Neutrophil (primary cell): ENCODE data around the gene C13orf46.

Experiments used
- H3K27ac ChIP-seq: fragments of 200-600 bp; sonication (generic); 2 replicates; pipeline ENCODE4 v1.5.1; 2016; ENCODE audit warnings: mild to moderate bottlenecking, moderate library complexity
- H3K27me3 ChIP-seq: fragments of 200-600 bp; sonication (generic); 2 replicates; pipeline ENCODE4 v1.6.0; 2016; ENCODE audit warnings: mild to moderate bottlenecking
- H3K36me3 ChIP-seq: fragments of 200-600 bp; sonication (generic); 2 replicates; pipeline ENCODE4 v1.5.1; 2017
- H3K4me1 ChIP-seq, 2 experiments: fragments of 200-600 bp in 1 of 2; sonication (generic) in 1 of 2; 1 replicate in 1 of 2; 2 replicates in 1 of 2; pipeline versions ENCODE4 v1.5.1 to v1.6.1; 2013 to 2016; ENCODE audit warnings: low read depth in 1 of 2, low read length in 1 of 2, mild to moderate bottlenecking in 1 of 2, moderate library complexity in 1 of 2; ENCODE audit not compliant: control insufficient read depth in 1 of 2, insufficient read depth in 1 of 2
- H3K4me3 ChIP-seq, 2 experiments: fragments of 200-600 bp in 1 of 2; sonication (generic) in 1 of 2; 1 replicate in 1 of 2; 2 replicates in 1 of 2; pipeline ENCODE4 v1.5.1; 2013 to 2016; ENCODE audit warnings: low read depth in 1 of 2, low read length in 1 of 2, mild to moderate bottlenecking in 1 of 2, moderate library complexity in 1 of 2
- H3K9me3 ChIP-seq: fragments of 200-600 bp; sonication (generic); 2 replicates; pipeline ENCODE4 v1.5.1; 2016
- TF ChIP-seq, protein P1 (sequence below): fragments of 200-600 bp; sonication (generic); IDR thresholded peaks from 2 replicates; pipeline ENCODE4 v1.5.1; 2016; ENCODE audit warnings: antibody characterized with exemption

The C13orf46 gene

DNA sequence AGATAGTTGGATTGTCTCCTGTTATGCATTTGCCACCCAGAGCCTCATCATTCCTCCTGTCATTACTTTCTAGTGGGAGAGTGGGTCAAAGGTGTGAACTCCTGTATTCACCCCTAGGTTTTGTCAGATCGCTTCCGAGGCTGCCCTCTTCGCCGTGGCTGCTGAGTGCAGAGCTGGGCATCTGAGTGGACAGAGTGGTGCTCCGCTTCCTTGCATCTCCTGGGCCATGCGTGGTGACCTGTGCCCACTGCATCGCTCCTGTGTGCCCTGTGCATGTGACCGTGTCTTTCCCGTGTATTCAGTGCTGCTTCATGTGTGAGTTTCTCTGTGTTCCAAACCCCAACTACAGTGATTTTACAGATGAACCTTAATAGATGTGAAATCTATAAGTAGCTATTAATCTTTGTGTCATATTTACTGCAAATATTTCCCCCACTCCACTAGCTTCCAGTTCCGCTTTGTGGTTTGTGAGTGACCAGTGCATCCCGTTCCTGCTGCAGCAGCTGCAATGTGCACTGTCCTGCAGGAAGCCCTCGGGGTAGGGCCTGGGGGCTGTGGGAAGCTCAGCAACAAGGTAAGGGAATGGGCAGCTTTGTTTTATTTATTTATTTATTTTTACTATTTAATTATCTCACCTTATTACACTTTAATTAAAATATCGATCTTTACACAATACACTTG is 53.1 kb downstream of the C13orf46 start:
- no peak overlapping the region for H3K4me3 ChIP-seq
- no peak overlapping the region for H3K27ac ChIP-seq
- TF ChIP-seq, protein P1, sequence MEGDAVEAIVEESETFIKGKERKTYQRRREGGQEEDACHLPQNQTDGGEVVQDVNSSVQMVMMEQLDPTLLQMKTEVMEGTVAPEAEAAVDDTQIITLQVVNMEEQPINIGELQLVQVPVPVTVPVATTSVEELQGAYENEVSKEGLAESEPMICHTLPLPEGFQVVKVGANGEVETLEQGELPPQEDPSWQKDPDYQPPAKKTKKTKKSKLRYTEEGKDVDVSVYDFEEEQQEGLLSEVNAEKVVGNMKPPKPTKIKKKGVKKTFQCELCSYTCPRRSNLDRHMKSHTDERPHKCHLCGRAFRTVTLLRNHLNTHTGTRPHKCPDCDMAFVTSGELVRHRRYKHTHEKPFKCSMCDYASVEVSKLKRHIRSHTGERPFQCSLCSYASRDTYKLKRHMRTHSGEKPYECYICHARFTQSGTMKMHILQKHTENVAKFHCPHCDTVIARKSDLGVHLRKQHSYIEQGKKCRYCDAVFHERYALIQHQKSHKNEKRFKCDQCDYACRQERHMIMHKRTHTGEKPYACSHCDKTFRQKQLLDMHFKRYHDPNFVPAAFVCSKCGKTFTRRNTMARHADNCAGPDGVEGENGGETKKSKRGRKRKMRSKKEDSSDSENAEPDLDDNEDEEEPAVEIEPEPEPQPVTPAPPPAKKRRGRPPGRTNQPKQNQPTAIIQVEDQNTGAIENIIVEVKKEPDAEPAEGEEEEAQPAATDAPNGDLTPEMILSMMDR: no peak
- peaks cover 6% of the 10 kb centered on the region for H3K9me3 ChIP-seq
- no peaks in the 10 kb centered on the region for H3K4me1 ChIP-seq
- no peaks in the 10 kb centered on the region for H3K36me3 ChIP-seq
- no peaks in the 10 kb centered on the region for H3K27me3 ChIP-seq

- TF ChIP-seq, protein P1: no peak
- peaks cover 8% of the 10 kb centered on the region for H3K9me3 ChIP-seq
- no peaks in the 10 kb centered on the region for H3K36me3 ChIP-seq
- H3K4me3 ChIP-seq: no peak overlapping the region
- H3K27me3 ChIP-seq: no peaks in the 10 kb centered on the region
- no peaks in the 10 kb centered on the region for H3K4me1 ChIP-seq
- H3K27ac ChIP-seq: no peak overlapping the region
Measured at GRCh38 chr13:113919761-113920559, 53.9 kb downstream of the C13orf46 start.

GRCh38 chr13:113918981-113919701 is 54.7 kb downstream of the C13orf46 start:
- Histone ChIP-seq H3K4me1 (no peaks in the 10 kb centered on the region), H3K36me3 (no peaks in the 10 kb centered on the region), H3K9me3 (peaks cover 8% of the 10 kb centered on the region), H3K27me3 (no peaks in the 10 kb centered on the region), H3K27ac (no peak overlapping the region), H3K4me3 (no peak overlapping the region)
- TF ChIP-seq, protein P1: no peak

DNA sequence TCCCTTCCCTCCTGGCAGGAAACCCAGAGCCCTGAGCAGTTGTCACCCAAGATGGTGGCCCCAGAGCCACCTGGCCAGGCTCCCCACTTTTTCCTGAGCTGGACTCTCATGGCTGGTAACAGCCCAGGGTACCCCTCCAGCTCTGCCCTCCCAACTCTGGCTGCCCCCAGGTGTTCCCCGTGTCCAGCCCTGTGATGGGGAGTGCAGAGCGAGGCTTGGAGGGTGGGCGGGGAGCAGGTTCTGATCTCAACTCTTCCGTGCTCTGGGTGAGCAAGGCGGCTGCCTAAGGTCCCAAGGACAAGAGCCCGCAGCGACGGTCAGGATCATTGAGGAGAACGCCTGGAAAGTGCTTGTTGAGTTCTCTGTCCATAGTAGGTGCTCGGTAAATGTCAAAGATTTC is 55.3 kb downstream of the C13orf46 start:
- H3K9me3 ChIP-seq: peaks cover 8% of the 10 kb centered on the region
- TF ChIP-seq, protein P1: no peak

DNA sequence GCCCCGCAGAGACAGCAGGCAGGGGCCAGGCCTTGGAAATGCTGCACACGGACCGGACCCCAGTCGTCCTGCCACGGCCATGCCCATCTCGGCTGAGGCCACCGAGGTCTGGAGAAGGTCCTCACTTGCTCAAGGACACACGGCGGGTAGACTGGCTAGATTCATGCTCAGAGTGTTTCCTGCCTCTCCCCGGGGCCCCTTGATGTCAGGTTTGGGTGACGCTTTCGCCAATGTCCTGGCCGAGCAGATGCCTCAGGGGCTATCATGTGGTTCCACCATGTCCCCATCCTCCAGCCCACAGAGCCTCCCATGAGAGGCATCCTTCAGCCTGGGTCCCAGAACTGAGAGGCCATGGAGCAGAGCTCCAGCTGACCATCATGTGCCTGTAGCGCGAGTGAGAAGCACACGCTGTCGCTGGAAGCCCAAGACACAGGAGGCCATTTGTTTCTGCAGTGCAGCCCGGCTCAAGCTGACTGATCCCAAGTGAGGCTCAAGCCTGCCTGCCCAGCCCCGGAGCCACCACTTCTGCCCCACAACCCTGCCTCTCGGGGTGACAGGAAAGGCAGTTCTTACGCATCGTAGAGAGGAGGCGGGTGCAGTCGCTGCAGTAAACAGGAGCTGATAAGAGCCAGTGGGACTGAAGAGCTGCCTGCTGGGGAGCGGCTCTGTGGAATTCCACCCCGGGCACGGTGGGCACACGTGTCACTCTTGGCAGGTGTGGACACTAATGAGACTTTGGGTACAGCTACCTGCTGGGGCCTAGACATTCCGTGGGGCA is 56.1 kb downstream of the C13orf46 start:
- Histone ChIP-seq H3K27me3 (no peaks in the 10 kb centered on the region), H3K4me3 (no peak overlapping the region), H3K9me3 (peaks cover 8% of the 10 kb centered on the region), H3K4me1 (no peaks in the 10 kb centered on the region), H3K27ac (no peak overlapping the region), H3K36me3 (no peaks in the 10 kb centered on the region)
- TF ChIP-seq, protein P1: no peak

More for the DNA sequence above, 55.3 kb downstream of the C13orf46 start:
- H3K4me3 ChIP-seq: no peak overlapping the region
- H3K27me3 ChIP-seq: no peaks in the 10 kb centered on the region
- no peaks in the 10 kb centered on the region for H3K36me3 ChIP-seq
- H3K27ac ChIP-seq: no peak overlapping the region
- no peaks in the 10 kb centered on the region for H3K4me1 ChIP-seq
